GM12872 (cell line): ENCODE measurements around the gene HMGN5.

Experiments used
- CTCF ChIP-seq: IDR thresholded peaks from 3 replicates; pipeline ENCODE4 v1.5.1; 2011; ENCODE audit warnings: low read depth, mild to moderate bottlenecking, low read length, moderate library complexity; ENCODE audit not compliant: insufficient read depth

HMGN5 gene

GRCh38 chrX:81201671-81202455, at the start of gene HMGN5, which contains the start of gene SH3BGRL:
Gene HMGN5 (minus strand): TSS chrX:81201913. CDS start chrX:81121549, 80,364 bp downstream.
Gene SH3BGRL (plus strand): TSS chrX:81202102. CDS start chrX:81202201, 99 bp downstream.
- TF ChIP-seq CTCF = no peak

- no peak for TF ChIP-seq CTCF
These were observed 40.0 kb upstream of the HMGN5 start for GRCh38 chrX:81241753-81242152.

GRCh38 chrX:81240701-81241331, 39.1 kb upstream of the HMGN5 start:
- TF ChIP-seq CTCF = no peak

GRCh38 chrX:81238166-81238565, 36.5 kb upstream of the HMGN5 start:
- no peak for TF ChIP-seq CTCF

GRCh38 chrX:81237516-81237915, 35.8 kb upstream of the HMGN5 start:
- TF ChIP-seq CTCF = no peak

GRCh38 chrX:81232218-81232617, 30.5 kb upstream of the HMGN5 start:
- TF ChIP-seq CTCF = no peak

- no peak for TF ChIP-seq CTCF
These were observed 29.8 kb upstream of the HMGN5 start for GRCh38 chrX:81231476-81231875.
